HCEC 1CT (cell line): Measurements from ENCODE around the gene PABPN1L.
"Not testable (repeated sequence)": the region's sequence is repeated elsewhere in the genome, so short reads cannot be mapped to it uniquely, and the experiment has no call there.

Experiments
- DNase-seq: peaks from one replicate; pipeline ENCODE4 v3.0.0-alpha.2; 2017

The PABPN1L gene

DNA sequence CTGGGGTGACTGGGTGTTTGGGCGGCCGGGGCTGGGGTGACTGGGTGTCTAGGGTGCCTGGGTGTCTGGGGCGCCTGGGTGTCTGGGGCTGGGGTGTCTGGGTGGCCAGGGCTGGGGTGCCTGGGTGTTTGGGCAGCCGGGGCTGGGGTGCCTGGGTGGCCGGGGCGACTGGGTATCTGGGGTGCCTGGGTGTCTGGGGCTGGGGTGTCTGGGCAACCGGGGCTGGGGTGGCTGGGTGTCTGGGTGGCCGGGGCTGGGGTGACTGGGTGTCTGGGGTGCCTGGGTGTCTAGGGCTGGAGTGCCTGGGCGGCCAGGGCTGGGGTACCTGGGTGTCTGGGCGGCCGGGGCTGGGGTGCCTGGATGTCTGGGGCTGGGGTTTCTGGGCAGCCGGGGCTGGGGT lies 41.3 kb downstream of the PABPN1L start:
- DNase-seq: no peak

DNA sequence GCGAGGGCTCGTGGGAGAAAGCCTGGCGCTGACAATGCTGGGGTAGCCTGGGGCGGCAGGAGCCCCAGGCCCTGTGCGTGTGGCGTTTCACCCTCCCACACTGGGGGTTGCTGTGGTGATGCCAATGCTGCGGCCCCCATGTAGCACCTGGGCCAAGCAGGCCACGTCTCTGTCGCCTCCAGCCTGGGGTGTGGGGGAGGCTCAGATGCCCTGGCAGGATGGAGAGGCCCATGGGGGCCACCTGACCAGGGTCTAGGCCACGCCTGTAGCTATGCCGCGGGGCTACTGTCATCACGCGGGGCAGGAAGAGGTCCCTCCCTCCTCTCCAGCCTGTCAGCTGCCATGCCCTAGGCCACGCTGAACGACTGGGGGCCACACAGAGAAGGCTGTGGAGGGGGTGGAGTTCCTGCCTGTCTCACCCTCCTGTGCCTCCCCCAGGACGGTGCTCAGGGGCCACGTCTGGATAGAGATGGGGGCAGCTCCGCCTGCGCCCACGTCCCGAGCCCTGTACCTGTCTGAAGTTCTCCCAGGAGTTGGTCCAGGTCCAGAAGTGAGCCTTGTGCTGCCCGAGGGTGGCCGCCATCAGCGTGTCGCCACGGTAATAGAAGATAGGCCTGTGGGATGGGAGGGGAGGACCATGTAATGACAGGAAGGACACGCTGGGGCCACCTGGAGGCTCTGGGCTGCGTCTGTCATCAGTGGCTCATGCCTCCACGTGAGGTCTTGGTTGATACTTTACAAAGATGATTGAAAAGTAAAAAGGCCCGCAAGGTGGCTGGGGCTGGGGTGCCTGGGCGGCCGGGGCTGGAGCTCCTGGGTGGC lies 42.0 kb downstream of the PABPN1L start:
- no peak for DNase-seq

DNA sequence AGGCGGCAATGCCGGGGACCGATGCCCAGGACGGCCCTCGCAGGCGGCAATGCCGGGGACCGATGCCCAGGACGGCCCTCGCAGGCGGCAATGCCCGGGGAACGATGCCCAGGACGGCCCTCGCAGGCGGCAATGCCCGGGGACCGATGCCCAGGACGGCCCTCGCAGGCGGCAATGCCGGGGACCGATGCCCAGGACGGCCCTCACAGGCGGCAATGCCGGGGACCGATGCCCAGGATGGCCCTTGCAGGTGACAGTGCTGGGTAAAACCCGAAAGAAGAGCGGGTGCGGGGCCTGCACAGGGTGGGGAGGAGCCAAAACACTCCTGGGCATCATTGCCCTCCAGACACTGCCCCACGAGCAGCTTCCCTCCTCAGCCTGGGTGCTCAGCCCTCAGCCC lies 42.8 kb downstream of the PABPN1L start:
- DNase-seq: not testable (repeated sequence)

DNA sequence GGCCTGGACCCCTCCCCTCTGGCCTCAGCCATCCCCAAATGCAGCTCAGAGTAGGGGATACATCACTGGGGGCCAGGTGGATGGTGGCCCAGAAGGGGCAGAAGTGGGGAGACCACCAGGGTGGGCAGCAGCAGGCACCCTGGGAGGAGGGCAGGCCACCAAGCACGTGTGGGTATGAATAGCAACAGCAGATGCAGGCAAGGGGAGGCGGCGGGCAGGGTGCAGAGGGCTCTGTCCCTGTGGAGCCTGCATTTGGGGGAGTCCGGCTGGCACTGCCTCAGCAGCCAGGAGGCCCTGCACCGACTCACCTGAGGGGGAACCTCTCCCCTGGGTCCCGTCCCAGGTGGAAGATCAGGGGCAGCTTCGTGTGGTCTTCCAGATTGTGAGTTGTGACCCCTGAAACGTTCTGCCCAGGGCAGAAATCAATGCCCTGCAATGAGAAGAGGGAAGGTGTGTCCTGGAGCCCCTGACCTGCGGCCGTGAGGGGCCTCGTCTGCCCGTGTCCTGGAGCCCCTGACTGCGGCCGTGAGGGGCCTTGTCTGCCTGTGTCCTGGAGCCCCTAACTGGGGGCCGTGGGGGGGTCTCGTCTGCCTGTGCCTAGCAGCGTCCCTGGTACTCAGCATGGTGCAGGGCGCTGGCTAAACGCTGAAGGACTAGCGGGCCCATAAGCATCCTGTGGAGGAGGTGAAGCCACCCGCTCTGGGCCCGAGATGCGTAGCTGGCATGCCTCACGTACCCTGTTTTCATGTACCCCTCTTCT lies 44.0 kb downstream of the PABPN1L start:
- DNase-seq: no peak

DNA sequence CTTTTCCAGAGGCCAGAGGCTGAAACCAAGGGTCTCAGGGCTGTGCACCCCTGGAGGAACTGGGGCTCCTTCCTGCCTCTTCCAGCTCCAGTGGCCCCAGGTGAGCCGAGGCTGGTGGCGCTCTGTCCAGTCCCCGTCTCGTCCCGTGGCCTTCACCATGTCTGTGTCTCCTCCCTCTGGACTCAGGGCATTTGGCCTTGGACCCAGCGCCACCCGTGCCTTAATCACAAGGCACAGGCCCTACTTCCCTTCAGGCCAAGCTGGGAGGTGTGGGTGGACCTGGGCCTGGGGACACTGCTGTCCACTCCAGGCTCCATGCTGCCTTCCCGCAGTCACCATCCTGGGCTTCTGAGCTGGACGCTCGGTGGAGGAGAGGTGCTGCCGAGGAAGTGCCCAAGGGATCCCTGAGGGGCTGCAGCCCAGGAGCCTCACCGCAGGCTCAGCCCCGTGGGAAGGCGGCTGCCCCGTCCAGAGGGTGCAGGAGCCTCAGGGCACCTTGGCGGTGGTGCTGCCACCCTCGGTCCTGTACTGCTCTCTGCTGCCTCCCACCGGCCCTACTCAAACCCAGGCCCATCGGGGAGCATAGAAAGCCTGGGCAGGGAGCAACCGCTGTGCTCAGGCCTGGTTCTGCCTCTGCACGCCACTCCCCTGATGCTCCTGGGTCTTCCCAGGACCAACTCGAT lies 45.2 kb downstream of the PABPN1L start:
- DNase-seq: no peak

DNA sequence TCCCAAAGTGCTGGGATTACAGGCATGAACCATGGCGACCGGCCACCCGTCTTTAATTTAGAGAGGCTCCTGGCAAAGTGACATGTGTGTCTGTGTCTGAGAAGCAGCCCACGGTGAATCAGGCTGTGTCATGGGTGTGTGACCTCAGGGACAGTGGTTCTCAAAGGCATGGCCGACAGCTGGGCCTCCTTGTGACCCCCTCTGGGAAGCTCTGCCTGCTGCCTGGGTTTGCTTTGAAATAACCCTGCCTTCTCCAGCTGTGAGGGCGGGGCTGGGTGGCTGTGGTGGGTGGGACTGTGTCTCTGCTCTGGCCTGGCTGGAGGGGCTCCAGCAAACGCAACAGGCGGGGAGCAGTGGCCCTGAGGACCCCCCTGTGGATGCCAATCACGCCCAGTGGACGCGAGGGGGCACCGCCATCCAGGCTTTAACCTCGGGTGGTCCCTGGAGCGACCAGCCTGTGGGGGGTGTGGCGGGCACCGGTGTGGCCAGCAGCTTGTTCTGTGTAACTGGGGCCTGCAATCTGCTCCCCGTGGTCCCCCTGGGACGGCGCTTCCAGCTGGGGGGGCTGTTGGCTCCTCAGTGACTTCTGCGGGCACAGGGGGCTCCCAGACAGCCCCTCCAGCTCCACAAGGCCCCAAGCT lies 46.0 kb downstream of the PABPN1L start:
- no peak for DNase-seq

DNA sequence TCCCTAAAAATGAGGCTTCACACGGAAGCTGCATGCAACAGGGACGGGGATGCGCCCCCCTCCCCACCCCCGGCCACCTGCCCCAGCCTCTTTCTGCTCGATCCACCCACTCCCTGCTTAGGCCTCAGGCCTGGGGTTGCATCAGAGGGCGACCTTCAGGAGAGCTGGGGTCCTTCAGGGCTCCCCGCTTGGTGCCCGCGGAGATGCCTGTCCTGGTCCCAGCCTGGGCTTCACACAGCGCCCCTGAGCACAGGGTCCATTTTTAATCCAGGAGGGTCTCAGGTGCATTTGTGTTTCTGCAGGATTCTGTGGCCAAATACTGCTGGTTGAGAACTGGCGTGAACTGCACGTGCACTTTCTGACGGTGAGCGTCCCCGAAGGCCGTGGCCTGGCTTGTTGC lies 47.3 kb downstream of the PABPN1L start:
- DNase-seq: no peak

DNA sequence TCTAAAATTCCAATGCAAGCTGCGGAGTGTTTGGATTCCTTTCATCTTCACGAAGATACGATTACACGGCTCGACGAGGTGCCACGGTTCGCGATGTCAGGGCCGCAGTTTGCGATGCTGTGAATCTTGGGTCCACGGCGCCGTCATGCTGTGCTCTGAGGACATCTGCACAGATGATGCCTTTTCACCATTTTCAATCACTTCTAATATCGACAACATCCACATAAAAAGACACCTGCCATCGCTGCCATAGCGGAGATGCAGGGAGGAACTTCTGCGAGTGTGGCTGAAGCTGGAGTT lies 47.9 kb downstream of the PABPN1L start:
- DNase-seq: no peak

DNA sequence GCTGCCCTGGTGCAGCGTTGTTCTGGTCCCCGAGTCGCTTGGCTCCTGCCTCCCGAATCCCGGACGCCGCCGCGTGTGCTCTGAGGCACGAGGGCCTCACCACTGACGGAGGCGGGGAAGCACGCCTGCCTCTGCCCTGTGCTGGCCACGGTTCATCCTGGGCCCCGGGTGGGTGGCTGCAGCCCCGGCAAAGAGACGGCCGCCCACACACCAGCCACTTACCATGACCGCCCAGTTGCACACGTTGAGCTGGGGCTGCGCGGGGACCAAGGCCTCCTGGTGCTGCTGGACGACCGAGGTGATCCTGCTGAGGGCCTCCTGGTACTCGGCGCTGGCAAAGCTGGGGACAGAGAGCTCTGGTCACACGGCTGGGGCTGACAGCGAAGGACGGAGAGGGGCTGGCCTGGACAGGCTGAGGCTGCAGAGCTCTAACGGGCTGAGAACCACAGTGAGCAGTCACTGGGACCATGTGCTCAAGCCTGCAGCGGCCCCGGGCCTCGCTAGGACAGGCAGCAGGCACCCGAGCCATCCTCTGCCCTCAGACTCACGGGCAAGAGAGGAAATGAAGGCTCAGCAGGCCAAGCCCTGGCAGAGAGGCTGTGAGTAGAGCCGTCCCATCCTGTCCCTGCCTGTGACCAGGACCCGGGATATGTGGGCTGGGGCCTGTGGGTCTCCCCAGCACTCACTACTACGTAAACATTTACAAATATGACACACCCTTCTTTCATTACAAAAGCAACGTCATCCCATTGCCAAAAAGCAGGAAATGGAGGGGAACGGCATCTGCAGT lies 48.5 kb downstream of the PABPN1L start:
- no peak for DNase-seq

DNA sequence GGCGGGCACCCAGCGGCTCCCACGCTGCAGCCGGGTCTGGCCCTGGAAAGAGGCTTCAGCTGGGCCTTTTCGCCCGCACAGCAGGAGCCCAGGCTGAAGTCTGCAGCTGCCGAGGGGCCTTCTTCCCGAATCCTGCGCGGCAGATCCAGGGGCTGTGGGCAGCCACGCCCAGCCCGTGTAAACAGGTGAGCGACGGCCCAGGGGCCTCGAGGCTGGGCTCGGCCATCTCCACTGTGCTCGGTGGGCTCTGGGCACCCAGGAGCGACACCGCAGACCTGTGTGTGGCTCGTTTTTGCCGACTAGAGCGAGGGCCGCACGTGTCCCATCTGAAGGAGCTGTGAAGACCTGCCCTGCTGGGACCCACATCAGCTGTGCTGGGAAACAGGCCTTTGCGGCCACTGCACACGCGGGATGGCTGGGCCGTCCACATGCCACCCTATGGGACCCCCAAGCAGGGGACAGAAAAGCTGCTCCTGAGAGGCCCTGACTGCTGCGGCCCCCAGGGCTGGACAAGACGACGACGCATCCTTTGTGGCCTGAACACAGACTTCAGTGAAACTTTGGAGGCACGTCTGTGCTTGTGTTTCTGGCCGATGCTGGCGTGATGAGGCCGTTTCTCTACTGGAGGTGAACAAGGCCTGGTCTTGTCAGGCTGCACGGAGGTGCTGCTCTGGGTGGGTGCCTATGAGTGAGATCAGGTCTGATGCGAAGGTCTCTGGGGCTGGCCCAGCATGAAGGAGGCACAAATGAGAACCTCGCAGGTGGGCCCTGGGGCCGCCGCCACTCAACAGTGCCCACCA lies 49.5 kb downstream of the PABPN1L start:
- DNase-seq: no peak

DNA sequence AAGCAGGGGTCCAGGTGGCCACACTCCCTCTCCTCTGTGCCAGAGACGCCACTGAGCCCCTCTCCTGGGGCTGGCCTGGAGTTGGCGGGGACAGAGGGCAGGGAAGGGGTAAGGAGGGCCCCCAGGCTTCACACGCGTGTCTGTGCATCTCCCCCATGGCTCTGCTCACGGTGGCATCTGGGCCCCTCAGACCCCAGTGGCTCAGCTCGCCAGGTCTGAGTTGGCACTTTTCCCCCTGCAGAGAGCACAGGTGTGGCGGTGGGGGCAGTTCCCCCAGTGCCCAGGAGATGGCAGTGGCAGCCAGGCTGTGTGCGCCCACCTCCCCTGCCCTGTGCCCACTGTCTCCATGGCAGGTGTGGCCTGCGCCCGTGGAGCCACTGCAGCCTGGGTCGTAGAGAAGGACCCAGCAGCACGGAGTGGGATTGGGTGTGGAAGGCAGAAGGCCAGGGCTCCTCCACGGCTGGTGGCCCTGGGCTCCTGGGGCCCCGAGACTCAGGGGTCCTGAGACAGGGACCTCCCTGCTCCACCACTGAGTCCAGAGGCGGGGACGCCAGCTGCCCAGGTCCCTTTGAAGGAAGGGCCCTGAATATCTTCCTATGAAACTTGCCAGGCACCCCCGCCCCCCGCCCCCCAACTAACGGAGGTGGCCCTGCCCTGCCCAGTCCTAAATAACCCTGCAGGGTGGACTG lies 50.4 kb downstream of the PABPN1L start:
- no peak for DNase-seq

DNA sequence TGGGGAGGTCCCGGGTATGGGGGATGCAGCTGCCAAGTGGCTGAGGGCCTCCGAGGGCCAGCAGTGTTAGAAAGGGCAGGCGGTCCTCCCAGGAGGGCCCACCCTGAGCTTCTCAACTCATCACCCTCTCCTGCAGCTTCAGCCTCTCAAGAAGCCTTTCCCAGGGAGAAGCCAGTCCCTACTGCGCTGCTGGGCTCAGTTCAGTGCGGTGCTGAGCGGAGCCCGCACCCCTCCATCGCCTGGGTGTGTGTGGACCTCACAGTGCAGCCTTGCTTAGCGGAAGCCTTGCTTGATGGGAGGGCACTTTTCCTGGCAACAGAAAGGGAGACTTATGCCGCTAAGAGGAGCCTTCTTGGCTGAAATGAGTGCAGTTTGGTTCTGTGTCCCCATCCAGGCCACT lies 51.2 kb downstream of the PABPN1L start:
- no peak for DNase-seq

DNA sequence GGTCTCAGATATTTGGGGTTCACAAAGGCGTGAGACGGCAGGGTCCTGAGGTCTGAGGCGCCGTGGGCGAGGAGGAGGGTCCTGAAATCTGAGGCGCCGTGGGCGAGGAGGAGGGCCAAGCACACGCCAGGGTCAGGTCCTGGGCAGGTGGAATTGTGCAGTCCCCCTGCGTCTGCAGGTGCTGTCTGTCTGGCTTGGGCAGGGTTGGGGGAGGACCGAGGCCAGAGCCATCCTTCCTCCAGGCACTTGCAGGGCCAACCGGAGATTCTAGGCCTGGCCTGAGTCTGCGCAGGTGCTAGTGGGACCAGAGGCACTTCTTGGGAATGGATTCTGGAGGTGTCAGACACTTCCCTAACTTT lies 52.3 kb downstream of the PABPN1L start:
- DNase-seq: no peak
